ENCODE results near the gene TXNL4B. TPM values are rescaled to one million over a fixed set of nuclear protein-coding genes. Genes with fewer than 3 reads are reported as not detected.
"Not testable (repeated sequence)": the region's sequence is repeated elsewhere in the genome, so short reads cannot be mapped to it uniquely, and the experiment has no call there.

TXNL4B gene
- total RNA-seq, 1 donor from 2014 or later: 7.7 TPM

- DNase-seq (ENCODE audit: missing footprints) (no peak), ATAC-seq (peak; percentile 30)
Observed at GRCh38 chr16:72092832-72093447, 480 bp downstream of the TXNL4B start.

GRCh38 chr16:72091217-72091616, 2.2 kb downstream of the TXNL4B start:
- no peak for DNase-seq (ENCODE audit: missing footprints)
- ATAC-seq: no peak
- intact Hi-C loops (cut with DNase I): loop anchor here (10.0 kb wide), 1 partner anchor 156 kb away; no protein-coding TSS in a partner anchor

More at GRCh38 chr16:72092832-72093447, 480 bp downstream of the TXNL4B start:
- intact Hi-C loops (cut with DNase I): loop anchor here (1.0 to 10.0 kb wide), 2 partner anchors 20 to 158 kb away; no protein-coding TSS in a partner anchor

GRCh38 chr16:72085002-72085401, 8.4 kb downstream of the TXNL4B start:
- intact Hi-C loops (cut with DNase I): no loop called here
- DNase-seq (ENCODE audit: missing footprints) (no peak), ATAC-seq (peak; percentile 89)

- no peak for ATAC-seq
- intact Hi-C loops (cut with DNase I): no loop called here
- no peak for DNase-seq (ENCODE audit: missing footprints)
Observed at GRCh38 chr16:72084445-72084844, 9.0 kb downstream of the TXNL4B start.

GRCh38 chr16:72083778-72084404, 9.5 kb downstream of the TXNL4B start:
- ATAC-seq (no peak), DNase-seq (ENCODE audit: missing footprints) (no peak)
- intact Hi-C loops (cut with DNase I): no loop called here

- intact Hi-C loops (cut with DNase I); ATAC-seq: not testable (repeated sequence)
Observed at GRCh38 chr16:72076991-72077706, 16.3 kb downstream of the TXNL4B start.

GRCh38 chr16:72075067-72075466, 18.4 kb downstream of the TXNL4B start:
- ATAC-seq: peak; percentile 42
- DNase-seq (ENCODE audit: missing footprints); intact Hi-C loops (cut with DNase I): not testable (repeated sequence)

More at GRCh38 chr16:72076991-72077706, 16.3 kb downstream of the TXNL4B start:
- not testable (repeated sequence) for DNase-seq (ENCODE audit: missing footprints)

- DNase-seq (ENCODE audit: missing footprints) (no peak), ATAC-seq (peak; percentile 95)
- intact Hi-C loops (cut with DNase I): loop anchor here (1.0 kb wide), 1 partner anchor 20 kb away; the partner anchor contains the start of genes DHX38 and TXNL4B
Observed at GRCh38 chr16:72073560-72074230, 19.7 kb downstream of the TXNL4B start.

- ATAC-seq (peak; percentile 80), DNase-seq (ENCODE audit: missing footprints) (no peak)
- intact Hi-C loops (cut with DNase I): loop anchor here (1.0 kb wide), 1 partner anchor 21 kb away; the partner anchor contains the start of genes DHX38 and TXNL4B
Observed at GRCh38 chr16:72072514-72073342, 20.7 kb downstream of the TXNL4B start.

- ATAC-seq: no peak
- intact Hi-C loops (cut with DNase I): no loop called here
Observed at GRCh38 chr16:72068930-72069329, 24.5 kb downstream of the TXNL4B start.

GRCh38 chr16:72066747-72067146, 26.7 kb downstream of the TXNL4B start:
- DNase-seq (ENCODE audit: missing footprints) (no peak), ATAC-seq (peak; percentile 59)

More at GRCh38 chr16:72068930-72069329, 24.5 kb downstream of the TXNL4B start:
- no peak for DNase-seq (ENCODE audit: missing footprints)

GRCh38 chr16:72064361-72064894, 29.0 kb downstream of the TXNL4B start:
- ATAC-seq (no peak), DNase-seq (ENCODE audit: missing footprints) (no peak)
- intact Hi-C loops (cut with DNase I): no loop called here

More at GRCh38 chr16:72066747-72067146, 26.7 kb downstream of the TXNL4B start:
- intact Hi-C loops (cut with DNase I): loop anchor here (1.0 kb wide), 1 partner anchor 33 kb away; no protein-coding TSS in a partner anchor

- intact Hi-C loops (cut with DNase I): no loop called here
- no peak for ATAC-seq
- no peak for DNase-seq (ENCODE audit: missing footprints)
Observed at GRCh38 chr16:72061564-72061963, 31.9 kb downstream of the TXNL4B start.

- DNase-seq (ENCODE audit: missing footprints) (no peak), ATAC-seq (no peak)
- intact Hi-C loops (cut with DNase I): no loop called here
Observed at GRCh38 chr16:72060405-72060804, 33.0 kb downstream of the TXNL4B start.

- intact Hi-C loops (cut with DNase I); ATAC-seq: not testable (repeated sequence)
Observed at GRCh38 chr16:72059060-72059459, 34.4 kb downstream of the TXNL4B start.

GRCh38 chr16:72057313-72057712, 36.1 kb downstream of the TXNL4B start:
- peak; percentile 78 for ATAC-seq
- DNase-seq (ENCODE audit: missing footprints); intact Hi-C loops (cut with DNase I): not testable (repeated sequence)

More at GRCh38 chr16:72059060-72059459, 34.4 kb downstream of the TXNL4B start:
- DNase-seq (ENCODE audit: missing footprints): not testable (repeated sequence)

- DNase-seq (ENCODE audit: missing footprints) (no peak), ATAC-seq (no peak)
- intact Hi-C loops (cut with DNase I): no loop called here
Observed at GRCh38 chr16:72055911-72056310, 37.5 kb downstream of the TXNL4B start.

All from Right ventricle myocardium inferior (tissue), 1 donor.